Panc1 (cell line): ENCODE measurements around the gene BABAM2.

Experiments used
- CTCF ChIP-seq: fragments of 450-650 bp; IDR thresholded peaks from 2 replicates; pipeline ENCODE4 v1.5.1; 2017; ENCODE audit warnings: mild to moderate bottlenecking
- POLR2AphosphoS5 ChIP-seq: IDR thresholded peaks from 2 replicates; pipeline ENCODE4 v1.6.1; 2012; ENCODE audit warnings: mild to moderate bottlenecking, low read depth, low read length, moderate library complexity

GRCh38 chr2:27966466-27966865, 75.9 kb downstream of the BABAM2 start:
- TF ChIP-seq CTCF (no peak), POLR2AphosphoS5 (no peak)
